Activated T-cell treated with anti-CD3 and anti-CD28 coated beads, Interleukin-2, amount 50 U/mL, for 48 hours (primary cell): ENCODE data around the gene FUCA1.
"Not testable (repeated sequence)": the region's sequence is repeated elsewhere in the genome, so short reads cannot be mapped to it uniquely, and the experiment has no call there.

Source experiments
- DNase-seq, 2 experiments: peaks; one replicate each; pipeline ENCODE4 v3.0.0-alpha.2; 2020

Gene FUCA1

DNA sequence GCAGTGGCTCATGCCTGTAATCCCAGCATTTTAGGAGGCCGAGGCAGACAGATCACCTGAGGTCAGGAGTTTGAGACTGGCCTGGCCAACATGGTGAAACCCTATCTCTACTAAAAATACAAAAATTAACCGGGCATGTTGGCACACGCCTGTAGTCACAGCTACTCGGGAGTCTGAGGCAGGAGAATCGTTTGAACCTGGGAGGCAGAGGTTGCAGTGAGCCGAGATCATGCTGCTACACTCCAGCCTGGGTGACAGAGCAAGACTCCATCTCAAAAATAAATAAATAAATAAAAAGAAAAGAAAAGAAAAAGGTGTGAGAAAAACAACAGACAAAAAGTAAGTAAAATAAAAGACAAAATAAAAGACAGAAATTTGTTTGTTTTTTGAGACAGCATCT, 33.9 kb downstream of the FUCA1 start:
- not testable (repeated sequence) for DNase-seq

DNA sequence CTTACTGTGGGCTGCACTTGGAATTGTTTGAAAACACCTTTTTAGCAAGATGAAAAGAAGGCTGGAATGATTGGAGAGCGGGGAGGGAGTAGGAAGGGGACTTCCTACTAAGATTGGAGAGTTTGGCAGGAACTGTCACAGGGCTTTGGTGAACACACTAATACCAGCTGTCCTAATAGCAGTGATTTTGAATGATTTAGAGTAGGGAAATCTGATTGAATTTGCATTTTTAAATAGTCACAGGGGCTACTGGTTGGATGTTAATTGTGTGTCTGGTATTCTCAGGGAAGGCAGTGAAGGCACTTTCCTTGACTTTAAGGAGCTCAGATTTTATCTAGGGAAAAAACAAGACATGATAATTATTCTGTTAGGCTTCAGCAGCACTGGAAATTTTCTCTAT, 40.4 kb downstream of the FUCA1 start:
- DNase-seq, result no peak

DNA sequence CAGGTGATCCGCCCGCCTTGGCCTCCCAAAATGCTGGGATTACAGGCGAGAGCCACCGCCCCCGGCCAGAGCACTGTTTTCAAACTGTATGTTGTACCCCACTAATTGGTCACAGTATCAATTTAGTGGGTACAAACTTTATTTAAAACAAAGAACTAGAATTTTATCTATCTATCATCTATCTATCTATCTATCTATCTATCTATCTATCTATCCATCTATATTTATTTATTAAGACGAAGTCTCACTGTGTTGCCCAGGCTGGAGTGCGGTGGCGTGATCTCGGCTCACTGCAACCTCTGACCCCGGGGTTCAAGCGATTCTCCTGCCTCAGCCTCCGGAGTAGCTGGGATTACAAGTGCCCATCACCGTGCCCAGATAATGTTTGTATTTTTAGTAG, 41.5 kb downstream of the FUCA1 start:
- not testable (repeated sequence) for DNase-seq

DNA sequence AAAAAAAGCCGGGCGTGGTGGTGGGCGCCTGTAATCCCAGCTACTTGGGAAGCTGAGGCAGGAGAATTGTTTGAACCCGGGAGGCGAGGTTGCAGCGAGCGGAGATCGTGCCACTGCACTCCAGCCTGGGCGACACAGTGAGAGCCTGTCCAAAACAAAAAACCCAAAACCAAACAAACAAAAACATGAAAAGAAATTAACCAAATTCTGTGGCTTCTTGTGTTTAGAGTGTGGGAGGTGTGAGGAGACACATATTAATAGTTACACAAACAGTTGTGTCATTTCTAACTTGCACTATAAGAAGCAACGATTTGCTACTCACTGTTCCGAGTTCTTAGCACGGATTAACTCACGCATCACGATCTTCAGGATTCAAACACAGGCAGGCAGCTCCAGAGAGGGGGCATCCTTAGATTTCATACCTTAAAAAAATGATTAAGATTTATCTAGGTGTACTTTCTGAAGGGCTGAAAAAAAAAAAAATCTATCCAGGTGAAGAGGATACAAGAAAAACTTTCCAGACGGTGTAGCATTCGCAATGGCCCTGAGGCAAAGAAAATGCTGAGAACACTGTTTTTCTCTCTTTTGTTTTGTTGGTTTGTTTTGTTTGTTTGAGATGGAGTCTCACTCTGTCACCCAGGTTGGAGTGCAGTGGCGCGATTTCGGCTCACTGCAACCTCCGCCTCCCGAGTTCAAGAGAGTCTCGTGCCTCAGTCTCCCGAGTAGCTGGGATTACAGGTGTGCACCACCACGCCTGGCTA, 42.1 kb downstream of the FUCA1 start:
- no peak for DNase-seq

DNA sequence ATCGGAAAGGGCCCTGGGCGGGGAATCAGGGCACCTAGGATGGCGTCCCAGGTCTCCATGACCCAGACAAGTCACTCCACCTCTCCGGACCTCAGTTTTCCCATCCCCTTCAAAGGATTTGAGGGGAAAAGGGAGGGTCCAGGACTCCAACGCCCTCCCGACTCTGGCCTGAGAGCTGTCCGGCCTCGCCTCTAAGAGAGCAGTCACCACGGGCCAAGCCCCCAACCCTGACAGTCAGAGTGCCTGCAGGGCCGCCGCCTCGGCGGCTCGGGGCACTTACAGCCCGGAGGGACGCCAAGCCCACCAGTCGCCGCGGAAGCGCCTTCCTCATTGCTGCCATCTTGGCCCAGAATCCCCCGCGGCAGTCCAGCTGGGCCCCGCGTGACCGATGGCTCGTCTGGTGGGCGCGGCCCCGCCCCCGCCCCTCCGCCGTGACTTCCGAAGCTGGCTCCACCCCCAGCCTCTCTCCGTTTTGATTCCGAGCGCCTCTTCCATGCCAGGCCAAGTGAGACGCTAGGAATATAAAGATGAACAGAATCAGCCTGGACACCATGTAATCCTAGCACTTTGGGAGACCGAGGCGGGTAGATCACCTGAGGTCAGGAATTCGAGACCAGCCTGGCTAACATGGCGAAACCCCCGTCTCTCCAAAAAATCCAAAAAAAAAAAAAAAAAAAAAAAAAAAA, 42.9 kb downstream of the FUCA1 start, which contains the start of gene HMGCL:
HMGCL (minus strand) TSS at position 354 of the 686 bp plus-strand sequence; CDS start at position 340, 14 bp downstream.
- peak; percentile 90 to 92 for DNase-seq

DNA sequence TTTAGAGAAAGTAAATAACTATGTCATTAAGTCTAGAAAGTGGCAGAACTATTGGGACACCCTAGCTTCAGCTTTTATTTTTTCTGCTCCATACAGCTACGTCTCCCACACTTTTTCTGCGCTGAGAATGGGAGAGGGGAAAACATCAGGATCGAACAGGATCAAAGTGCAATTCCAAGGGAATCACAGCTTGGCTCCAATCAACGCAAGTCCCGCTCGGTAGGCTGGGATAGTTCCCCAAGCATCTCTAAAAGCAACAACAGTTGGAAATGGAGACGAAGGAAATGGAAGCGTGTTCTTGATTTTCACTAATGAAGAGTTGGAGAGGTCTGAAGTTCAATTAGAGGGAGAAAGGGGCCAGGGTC, 43.4 kb downstream of the FUCA1 start:
- DNase-seq, result no peak

DNA sequence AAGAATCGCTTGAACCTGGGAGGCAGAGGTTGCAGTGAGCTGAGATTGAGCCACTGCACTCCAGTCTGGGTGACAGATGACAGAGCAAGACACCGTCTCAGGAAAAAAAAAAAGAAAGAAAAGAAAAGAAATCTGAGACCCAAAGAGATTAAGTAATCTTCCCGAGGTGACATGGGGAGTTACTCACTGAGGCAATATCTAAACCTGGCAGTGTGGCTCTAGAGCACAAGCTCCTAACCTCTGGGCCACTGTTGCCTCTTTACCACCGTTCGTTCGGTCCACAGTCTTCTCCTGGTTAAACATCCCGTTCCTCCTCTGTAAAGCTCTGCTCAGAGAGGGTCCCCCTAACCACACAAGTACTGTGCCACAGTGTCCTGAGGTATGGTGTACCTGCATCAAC, 44.3 kb downstream of the FUCA1 start:
- no peak for DNase-seq

DNA sequence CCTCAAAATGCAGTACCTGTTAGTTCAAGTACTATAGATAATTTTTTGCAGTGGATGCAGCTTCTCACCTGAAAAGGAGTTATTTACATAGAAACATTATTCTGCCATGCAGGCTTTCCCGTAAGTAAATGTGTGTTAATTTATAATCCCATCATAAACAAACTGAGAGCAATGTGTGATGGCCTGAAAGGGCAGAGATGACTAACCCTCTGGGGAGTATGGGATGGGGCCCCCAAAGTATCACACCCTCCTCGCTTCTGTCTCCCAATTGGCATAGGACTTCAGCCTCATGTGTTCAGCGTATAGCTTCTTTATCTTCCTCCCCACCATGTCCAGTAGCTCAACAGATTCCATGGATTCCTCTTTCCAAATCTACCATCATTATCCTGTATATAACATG, 50.5 kb downstream of the FUCA1 start:
- no peak for DNase-seq

DNA sequence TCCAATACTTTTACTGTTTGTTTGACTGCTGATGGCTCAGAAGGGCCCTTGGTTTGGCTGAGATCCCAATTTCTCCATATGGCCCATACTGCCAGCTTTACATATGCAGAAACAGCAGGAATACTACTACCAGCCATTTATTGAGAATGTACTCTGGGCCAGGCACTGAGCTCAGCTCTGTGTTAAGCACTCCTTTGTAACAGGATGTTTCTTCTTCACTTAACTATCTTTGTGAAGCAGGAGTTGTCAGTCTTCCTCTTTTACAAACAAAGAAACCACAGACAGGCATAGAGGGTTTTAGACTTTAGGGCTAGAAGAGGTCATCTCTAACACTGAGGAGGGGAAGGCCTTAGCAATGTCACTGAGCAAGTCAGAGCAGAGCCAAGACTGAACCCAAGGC, 51.2 kb downstream of the FUCA1 start:
- no peak for DNase-seq

DNA sequence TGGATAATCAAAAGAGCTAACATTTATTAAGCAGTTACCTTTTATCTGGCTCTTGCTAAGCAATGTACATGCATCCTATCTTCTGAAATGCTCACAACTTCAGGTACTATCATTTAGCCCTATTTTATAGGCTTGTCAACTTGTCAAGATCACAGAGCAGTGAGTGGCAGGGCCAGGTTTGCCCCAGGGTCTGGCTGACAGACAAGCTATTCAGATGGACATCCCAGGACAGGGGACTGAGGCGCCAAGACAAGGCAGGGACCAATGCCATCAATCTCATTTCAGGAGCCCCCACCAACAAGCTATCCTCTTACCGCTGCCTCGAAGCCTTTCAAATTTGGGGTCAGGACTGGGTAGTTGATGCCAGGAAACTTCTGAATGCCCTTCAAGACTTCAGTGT, 51.7 kb downstream of the FUCA1 start:
- DNase-seq, result no peak

DNA sequence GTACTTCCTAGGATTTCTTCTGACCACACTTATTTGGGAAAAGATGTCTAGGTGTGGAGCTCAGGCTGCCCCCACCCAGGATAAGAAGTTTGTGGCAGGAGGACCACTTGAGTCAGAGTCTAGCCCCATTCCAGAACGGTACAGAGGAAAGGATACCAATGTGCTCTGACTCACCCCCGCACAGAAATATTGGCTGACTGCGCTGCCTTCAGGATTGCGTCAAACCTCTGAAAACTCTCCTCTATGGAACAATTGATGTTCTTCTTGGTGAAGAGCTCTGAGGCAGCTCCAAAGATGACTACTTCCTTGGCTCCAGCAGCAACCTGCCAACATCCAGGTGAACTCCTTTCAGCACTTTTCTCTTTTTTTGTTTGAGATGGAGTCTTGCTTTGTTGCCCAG, 54.1 kb downstream of the FUCA1 start:
- no peak for DNase-seq

DNA sequence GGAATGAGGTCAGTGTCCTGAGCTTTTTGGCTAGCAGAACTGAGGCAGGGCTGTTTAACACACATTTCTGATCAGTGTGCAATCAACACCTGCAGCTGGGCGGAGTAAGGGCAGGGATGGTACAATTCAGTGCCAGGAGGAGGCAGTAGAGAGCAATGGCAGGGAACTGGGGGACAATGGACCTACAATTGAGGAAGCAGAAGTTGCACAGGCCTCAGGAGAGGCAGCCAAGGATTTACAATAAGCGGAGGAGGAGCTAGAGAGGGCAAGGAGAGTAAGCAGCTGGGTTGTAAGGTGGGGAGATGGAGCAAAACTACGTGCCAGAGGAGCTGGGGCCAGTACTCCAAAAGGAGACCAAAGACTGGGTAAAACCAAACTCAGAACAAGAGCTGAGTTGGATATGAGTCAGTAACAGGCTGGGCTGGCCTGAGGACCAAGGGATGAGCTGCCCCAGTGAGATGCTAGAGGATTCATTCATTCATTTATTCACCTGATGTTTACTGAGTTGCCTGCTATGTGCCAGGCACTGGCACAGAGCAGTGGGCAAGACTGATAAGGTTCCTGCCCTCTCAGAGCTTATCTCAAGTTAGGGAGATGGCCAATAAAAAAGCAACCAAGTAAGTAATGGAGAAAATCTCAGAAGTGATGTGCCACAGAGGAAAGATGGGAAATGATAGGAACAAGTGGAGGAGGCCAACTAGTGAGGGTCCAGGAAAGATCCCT, 57.1 kb downstream of the FUCA1 start:
- DNase-seq, result peak; percentile 75 to 77

DNA sequence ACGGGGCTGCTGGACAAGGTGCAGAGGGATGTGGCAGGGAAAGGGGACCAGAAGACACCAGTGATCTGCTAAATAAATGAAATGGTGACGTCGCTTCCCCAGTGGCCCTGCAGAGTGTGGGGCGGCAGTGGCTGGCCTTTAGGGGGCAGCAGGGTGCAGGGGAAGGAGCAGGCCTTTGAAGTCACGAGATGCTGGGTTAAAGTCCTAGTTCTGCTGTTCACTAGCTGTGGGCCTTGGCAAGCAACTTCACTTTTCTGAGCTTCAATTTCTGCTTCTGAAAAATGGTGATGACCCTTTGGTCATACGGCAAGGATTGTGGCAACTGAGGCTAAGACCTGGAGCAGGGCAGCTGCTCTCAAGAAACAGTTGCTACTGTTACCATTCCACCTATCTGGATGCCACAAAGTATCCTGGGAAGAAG, 58.3 kb downstream of the FUCA1 start:
- peak; percentile 88 for DNase-seq

DNA sequence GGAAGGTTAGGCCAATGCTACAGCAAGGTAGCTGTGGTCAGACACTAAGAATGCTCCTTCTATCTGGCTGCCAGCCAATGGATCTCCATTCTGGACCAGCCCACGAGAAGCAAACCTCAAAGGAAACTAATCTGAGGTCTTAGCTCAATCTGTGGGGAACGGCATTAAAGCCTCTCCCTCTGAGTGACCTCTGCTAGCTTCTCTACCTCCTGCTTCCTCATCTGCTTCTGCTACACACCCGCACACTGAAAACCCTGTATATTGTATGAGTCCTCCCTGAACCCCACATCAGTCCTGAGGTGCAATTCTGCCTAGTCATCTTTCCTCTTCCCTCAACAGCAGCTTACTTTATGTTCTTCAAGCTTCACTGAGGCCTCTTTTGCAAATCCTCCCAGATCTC, 60.6 kb downstream of the FUCA1 start:
- no peak for DNase-seq

DNA sequence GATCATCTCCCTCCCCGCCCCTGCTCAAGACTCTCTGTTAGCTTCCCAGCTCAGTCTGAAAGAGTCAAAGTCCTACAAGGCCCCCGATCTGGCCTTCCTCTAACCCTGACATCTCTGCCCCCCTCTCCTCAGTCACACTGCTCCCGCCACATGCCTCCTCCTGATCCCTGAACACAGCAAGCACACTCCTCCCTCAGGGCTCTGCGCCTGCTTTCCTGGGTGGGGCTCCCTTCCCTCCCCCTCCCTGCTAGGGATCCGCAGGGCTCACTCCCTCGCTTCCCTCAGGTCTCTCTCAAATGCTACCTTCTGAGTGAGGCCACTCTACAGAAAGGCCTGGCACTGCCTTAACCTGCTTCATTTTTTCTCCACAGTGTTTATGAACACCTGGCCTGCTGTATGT, 61.8 kb downstream of the FUCA1 start:
- no peak for DNase-seq

DNA sequence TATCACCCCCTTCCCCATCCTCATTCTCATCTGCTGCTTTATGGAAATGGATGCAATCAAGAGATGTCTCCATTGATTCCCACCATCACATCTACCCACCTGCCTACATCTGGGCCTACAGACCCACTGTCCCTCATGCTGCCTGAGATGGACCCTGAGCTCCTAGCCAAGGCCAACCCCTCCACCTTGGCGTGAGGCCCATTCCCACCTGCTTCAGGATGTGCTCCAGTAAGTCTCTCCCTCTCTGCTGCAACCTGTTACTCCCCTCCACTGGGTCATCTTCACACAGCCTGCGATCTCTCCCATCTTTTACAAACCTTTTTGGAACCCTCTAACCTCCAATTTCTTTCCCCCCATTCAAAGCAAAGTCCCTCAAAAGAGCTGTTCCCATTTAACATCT, 63.1 kb downstream of the FUCA1 start:
- no peak for DNase-seq

DNA sequence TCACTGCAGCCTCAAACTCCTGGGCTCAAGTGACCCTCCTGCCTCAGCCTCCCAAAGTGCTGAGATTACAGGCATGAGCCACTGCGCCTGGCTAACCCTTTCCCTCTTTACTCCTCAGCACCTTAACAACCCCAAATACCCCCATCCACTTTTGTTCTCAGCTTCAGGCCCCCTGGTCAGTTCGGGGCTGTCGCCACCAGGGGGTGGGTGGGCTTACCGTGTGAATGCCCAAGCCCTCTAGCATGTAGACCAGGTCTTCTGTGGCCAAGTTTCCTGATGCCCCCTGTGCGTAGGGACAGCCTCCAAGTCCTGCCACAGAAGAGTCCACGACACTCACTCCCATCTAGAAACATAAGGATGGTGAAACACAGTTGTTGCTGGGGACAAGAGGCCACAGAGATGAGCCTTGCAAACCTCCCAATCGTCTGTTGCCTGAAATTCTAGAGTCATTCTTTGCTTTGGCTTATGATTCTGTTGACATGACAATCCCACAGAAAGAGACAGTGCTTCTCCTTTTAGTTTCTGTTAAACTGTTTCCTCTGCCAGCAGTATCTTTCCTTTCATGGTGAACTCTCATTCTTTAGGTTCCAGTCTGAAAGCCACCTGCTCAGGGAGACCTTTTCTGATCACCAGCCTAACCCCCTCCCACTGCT, 63.8 kb downstream of the FUCA1 start:
- DNase-seq, result no peak

DNA sequence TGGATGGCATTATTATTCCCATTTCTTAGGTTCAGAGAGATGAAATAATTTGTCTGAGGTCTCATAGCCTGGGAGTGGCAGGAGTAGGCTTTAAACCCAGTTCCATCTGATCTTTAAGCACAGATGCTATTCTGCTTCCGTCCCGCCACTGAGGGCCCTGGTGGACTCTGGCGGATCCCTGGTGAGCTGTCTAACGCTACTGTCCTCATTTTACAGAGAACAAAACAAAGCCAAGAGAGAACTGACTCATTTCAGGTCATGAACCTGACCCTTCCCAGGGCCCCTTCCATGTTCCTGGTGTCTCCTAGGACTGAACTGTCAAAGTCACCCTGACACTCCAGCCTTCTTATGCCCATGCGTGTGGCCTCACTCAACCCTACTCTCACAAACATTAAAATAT, 64.4 kb downstream of the FUCA1 start:
- DNase-seq, result no peak

DNA sequence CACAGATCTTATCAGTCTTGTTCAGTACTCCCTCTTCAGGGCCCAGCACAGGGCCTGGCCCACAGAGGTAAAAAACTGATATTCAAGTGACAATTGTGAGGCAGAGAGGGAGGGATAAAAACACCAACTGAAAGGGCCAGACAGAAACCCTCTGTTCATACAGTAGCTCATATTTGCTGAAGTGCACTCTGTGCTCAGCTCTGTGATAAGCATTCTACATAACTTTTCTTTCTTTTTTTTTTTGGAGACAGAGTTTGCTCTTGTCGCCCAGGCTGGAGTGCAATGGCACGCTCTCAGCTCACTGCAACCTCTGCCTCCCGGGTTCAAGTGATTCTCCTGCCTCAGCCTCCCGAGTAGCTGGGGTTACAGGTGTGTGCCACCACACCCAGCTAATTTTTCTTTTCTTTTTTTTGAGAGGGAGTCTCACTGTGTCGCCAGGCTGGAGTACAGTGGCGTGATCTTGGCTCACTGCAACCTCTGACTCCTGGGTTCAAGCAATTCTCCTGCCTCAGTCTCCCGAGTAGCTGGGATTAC, 65.2 kb downstream of the FUCA1 start:
- DNase-seq, result not testable (repeated sequence)

DNA sequence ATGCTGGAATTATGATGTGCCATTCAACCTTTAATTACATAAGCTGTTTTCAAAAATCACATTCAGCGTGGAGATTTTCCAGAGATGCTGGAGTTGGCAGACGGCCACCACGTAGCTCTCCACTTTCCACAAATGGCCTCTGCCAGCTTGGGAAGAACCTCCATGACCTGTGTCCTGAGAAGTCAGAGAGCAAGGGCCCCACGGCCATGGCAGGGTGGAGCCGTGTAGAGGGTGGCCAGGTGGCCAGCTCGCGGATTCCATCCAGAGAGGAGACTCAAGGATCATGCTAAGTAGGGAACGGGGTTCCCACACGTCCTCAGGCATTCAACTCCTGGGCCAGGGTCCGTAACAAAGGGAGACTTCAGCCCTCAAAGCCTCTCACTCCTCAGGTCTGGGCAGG, 66.2 kb downstream of the FUCA1 start:
- DNase-seq, result no peak

DNA sequence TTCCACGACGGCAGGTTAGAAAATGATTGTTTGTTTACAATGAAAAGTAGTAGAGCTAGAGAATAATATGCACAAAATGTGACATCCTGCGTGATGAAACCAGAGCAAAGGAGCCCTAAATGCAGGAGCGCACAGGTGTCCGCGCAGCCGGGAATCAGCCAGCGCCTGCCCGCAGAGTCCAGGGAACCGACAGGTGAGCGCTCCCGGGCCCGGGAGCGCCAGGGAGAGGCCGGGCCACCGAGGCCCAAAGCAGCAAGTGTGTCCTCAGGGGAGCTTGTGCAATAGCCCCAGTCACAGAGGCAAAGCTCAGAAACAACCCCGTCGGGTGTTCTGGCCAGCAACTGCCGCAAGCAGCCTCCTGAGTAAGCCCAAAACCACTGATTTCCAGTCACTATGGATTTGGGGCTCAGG, 66.7 kb downstream of the FUCA1 start:
- no peak for DNase-seq

DNA sequence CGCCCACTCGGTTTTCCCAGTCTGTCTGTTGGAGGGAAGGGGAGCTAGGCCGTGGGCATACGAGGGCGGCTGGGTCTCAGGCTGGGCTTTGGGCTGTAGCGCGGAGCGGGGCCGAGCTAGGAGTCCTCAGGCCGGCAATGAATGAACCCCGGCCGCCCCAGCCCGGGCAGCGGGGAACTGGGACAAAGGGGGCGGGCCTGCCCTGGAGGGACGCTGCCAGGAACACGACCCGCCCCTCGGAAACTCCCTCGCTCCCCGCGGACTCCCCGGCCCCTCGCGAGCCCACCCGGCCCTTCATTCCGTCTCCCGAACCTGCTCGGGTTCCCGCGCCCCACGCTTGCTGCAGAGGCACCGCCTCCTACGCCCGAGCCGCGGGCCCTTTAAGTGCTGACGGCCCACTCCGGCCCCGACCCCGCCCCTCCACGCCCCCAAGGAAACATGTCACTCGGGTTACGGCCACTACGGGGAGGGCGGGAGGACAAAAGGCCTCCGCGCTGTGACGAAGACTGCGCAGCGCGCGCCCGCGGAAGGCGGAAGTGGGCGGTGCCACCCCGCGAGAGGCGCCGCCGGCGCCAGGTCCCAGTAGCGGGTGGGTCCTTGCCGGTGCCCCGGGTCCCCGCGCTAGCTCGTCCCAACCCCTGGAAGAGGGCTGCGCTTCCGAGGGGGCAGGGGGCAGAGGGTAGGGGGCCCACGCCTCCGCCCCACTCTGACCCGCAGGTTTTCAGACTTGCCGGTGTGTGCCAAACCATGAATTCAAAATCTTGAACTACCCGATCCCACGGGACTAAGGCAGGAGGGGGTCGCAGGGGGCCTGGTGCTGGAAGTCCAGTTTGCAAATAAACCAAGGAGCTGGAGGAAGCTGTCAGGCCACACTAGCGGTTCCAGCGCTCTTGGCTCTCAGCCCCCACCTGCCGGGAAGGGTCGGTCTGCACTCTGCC, 67.4 kb downstream of the FUCA1 start, which contains the start of gene GALE:
GALE (minus strand) TSS at position 355 of the 938 bp plus-strand sequence. CDS start 1,747 bp downstream, outside the sequence.
- peak; percentile 98 to 99 for DNase-seq
